Posterior cingulate gyrus (tissue), 11 donors: ENCODE measurements around the gene ANKRD17.
A peak's percentile ranks its signal among the peaks of the same experiment; 100 is the strongest.
"Not testable (repeated sequence)": the region's sequence is repeated elsewhere in the genome, so short reads cannot be mapped to it uniquely, and the experiment has no call there.

Source experiments
- DNase-seq, 10 donors: peaks; one replicate each; pipeline versions ENCODE4 v3.0.0 to v3.0.0-alpha.2; 2020 to 2021; ENCODE audit warnings: mixed read lengths in 3 of 10
- intact Hi-C: fragments of 100-400 bp; cut with DNase I; formaldehyde crosslinking; loops from one replicate; pipeline ENCODE4 v1.15.1; 2023

ANKRD17 gene

GRCh38 chr4:73206236-73206635 lies 52.4 kb downstream of the ANKRD17 start:
- no peak for DNase-seq
- intact Hi-C loops: no loop called here

GRCh38 chr4:73205482-73205881 lies 53.1 kb downstream of the ANKRD17 start:
- DNase-seq: no peak
- intact Hi-C loops: no loop called here

- intact Hi-C loops, DNase-seq: not testable (repeated sequence)
These were observed 54.6 kb downstream of the ANKRD17 start for GRCh38 chr4:73203976-73204375.

GRCh38 chr4:73197220-73197619 lies 61.4 kb downstream of the ANKRD17 start:
- intact Hi-C loops: no loop called here
- no peak for DNase-seq

- intact Hi-C loops: no loop called here
- DNase-seq: no peak
These were observed 64.5 kb downstream of the ANKRD17 start for GRCh38 chr4:73194064-73194463.

- intact Hi-C loops: no loop called here
- DNase-seq: no peak
These were observed 64.9 kb downstream of the ANKRD17 start for GRCh38 chr4:73193659-73194058.

- no peak for DNase-seq
- intact Hi-C loops: no loop called here
These were observed 65.4 kb downstream of the ANKRD17 start for GRCh38 chr4:73193155-73193554.

GRCh38 chr4:73189274-73189810 lies 69.3 kb downstream of the ANKRD17 start:
- peak in 1 of 10 donors; percentile 41 for DNase-seq
- intact Hi-C loops: no loop called here

GRCh38 chr4:73187325-73187724 lies 71.3 kb downstream of the ANKRD17 start:
- intact Hi-C loops: no loop called here
- DNase-seq: no peak

GRCh38 chr4:73185903-73186302 lies 72.7 kb downstream of the ANKRD17 start:
- intact Hi-C loops: no loop called here
- DNase-seq: no peak

GRCh38 chr4:73181231-73181630 lies 77.4 kb downstream of the ANKRD17 start:
- intact Hi-C loops: no loop called here
- no peak for DNase-seq

GRCh38 chr4:73178389-73178788 lies 80.2 kb downstream of the ANKRD17 start:
- intact Hi-C loops: no loop called here
- DNase-seq: no peak

- no peak for DNase-seq
- intact Hi-C loops: no loop called here
These were observed 86.4 kb downstream of the ANKRD17 start for GRCh38 chr4:73172161-73172560.

GRCh38 chr4:73170518-73171198 lies 87.9 kb downstream of the ANKRD17 start:
- intact Hi-C loops: no loop called here
- no peak for DNase-seq

- no peak for DNase-seq
- intact Hi-C loops: no loop called here
These were observed 92.4 kb downstream of the ANKRD17 start for GRCh38 chr4:73166212-73166611.

GRCh38 chr4:73161527-73162185 lies 96.9 kb downstream of the ANKRD17 start:
- peak in 1 of 10 donors; percentile 51 for DNase-seq
- intact Hi-C loops: no loop called here

GRCh38 chr4:73156394-73156793 lies 102.2 kb downstream of the ANKRD17 start:
- intact Hi-C loops: no loop called here
- DNase-seq: no peak

- intact Hi-C loops: no loop called here
- no peak for DNase-seq
These were observed 105.7 kb downstream of the ANKRD17 start for GRCh38 chr4:73152893-73153292.

GRCh38 chr4:73142995-73143547 lies 115.5 kb downstream of the ANKRD17 start:
- no peak for DNase-seq
- intact Hi-C loops: no loop called here

- no peak for DNase-seq
- intact Hi-C loops: no loop called here
These were observed 118.6 kb downstream of the ANKRD17 start for GRCh38 chr4:73139991-73140390.

GRCh38 chr4:73139245-73139644 lies 119.4 kb downstream of the ANKRD17 start:
- intact Hi-C loops: no loop called here

GRCh38 chr4:73137121-73137520 lies 121.5 kb downstream of the ANKRD17 start:
- DNase-seq: no peak
- intact Hi-C loops: no loop called here

More at GRCh38 chr4:73139245-73139644, 119.4 kb downstream of the ANKRD17 start:
- peak in 1 of 10 donors; percentile 57 for DNase-seq
